GM19035 (cell line): ENCODE results near the gene PSAPL1.

ENCODE experiments used
- ATAC-seq: cut with Tn5 transposase; IDR thresholded peaks from one replicate; pipeline ENCODE4 v1.9.1; 2021; ENCODE audit not compliant: unreplicated experiment

The PSAPL1 gene

GRCh38 chr4:7384003-7384928 lies 50.5 kb downstream of the PSAPL1 start:
- ATAC-seq, result no peak

GRCh38 chr4:7383266-7383665 lies 51.5 kb downstream of the PSAPL1 start:
- no peak for ATAC-seq

- no peak for ATAC-seq
Observed at GRCh38 chr4:7382634-7383014, 52.1 kb downstream of the PSAPL1 start.

GRCh38 chr4:7381890-7382633 lies 52.7 kb downstream of the PSAPL1 start:
- no peak for ATAC-seq

- no peak for ATAC-seq
Observed at GRCh38 chr4:7381221-7381889, 53.4 kb downstream of the PSAPL1 start.
